ENCODE measurements around the gene FAM193B.

The FAM193B gene

GRCh38 chr5:177554474-177555111 is at the start of gene FAM193B:
Gene FAM193B, minus strand, starts transcription at chr5:177554563. Its CDS starts 105 bp downstream, at chr5:177554458.
- DNase-seq (ENCODE audit: low read depth) = peak; percentile 69
- H3K4me3 ChIP-seq (ENCODE audit: low read depth, low read length) = peak within 1 kb of the TSS; percentile 82

GRCh38 chr5:177604116-177604521 is 49.8 kb upstream of the FAM193B start:
- H3K4me3 ChIP-seq (ENCODE audit: low read depth, low read length) = no peak overlapping the region
- no peak for TF ChIP-seq CTCF (IDR thresholded peaks at IDR 0.05; ENCODE audit: control insufficient read depth, extremely low read depth, insufficient read depth)
- DNase-seq (ENCODE audit: low read depth) = no peak

More at GRCh38 chr5:177554474-177555111, at the start of gene FAM193B:
- TF ChIP-seq CTCF (IDR thresholded peaks at IDR 0.05; ENCODE audit: control insufficient read depth, extremely low read depth, insufficient read depth) = peak; percentile 29; the same call in 1 of the 2 replicates

GRCh38 chr5:177603631-177604030 is 49.3 kb upstream of the FAM193B start:
- no peak overlapping the region for H3K4me3 ChIP-seq (ENCODE audit: low read depth, low read length)
- no peak for TF ChIP-seq CTCF (IDR thresholded peaks at IDR 0.05; ENCODE audit: control insufficient read depth, extremely low read depth, insufficient read depth)
- DNase-seq (ENCODE audit: low read depth) = no peak

GRCh38 chr5:177602458-177602830 is 48.1 kb upstream of the FAM193B start:
- no peak overlapping the region for H3K4me3 ChIP-seq (ENCODE audit: low read depth, low read length)
- no peak for TF ChIP-seq CTCF (IDR thresholded peaks at IDR 0.05; ENCODE audit: control insufficient read depth, extremely low read depth, insufficient read depth)
- no peak for DNase-seq (ENCODE audit: low read depth)

GRCh38 chr5:177601577-177602457 is 47.5 kb upstream of the FAM193B start:
- TF ChIP-seq CTCF (IDR thresholded peaks at IDR 0.05; ENCODE audit: control insufficient read depth, extremely low read depth, insufficient read depth) = peak; percentile 37
- no peak overlapping the region for H3K4me3 ChIP-seq (ENCODE audit: low read depth, low read length)
- DNase-seq (ENCODE audit: low read depth) = peak; percentile 23

GRCh38 chr5:177601126-177601525 is 46.8 kb upstream of the FAM193B start:
- no peak for DNase-seq (ENCODE audit: low read depth)
- H3K4me3 ChIP-seq (ENCODE audit: low read depth, low read length) = peak overlapping the region; percentile 92
- no peak for TF ChIP-seq CTCF (IDR thresholded peaks at IDR 0.05; ENCODE audit: control insufficient read depth, extremely low read depth, insufficient read depth)
